ENCODE data around the gene SSUH2. TPM values are rescaled to one million over a fixed set of nuclear protein-coding genes. Genes with fewer than 3 reads are reported as not detected.

Gene SSUH2
- total and polyA plus RNA-seq, 2 of the 13 experiments (the other 11 are each of a cell fraction or from before 2014, with no cell fraction given) = 38.1 to 136 TPM

GRCh38 chr3:8655387-8655835 is 10.8 kb upstream of the SSUH2 start (continued):
- TF ChIP-seq ZBTB7B (CRISPR knock-in tag; IDR thresholded peaks at IDR 0.05) (peak; percentile 62), ERF (CRISPR knock-in tag; IDR thresholded peaks at IDR 0.05) (no peak), TAF1 (CRISPR knock-in tag; IDR thresholded peaks at IDR 0.05) (no peak), CHD4 (IDR thresholded peaks at IDR 0.05; ENCODE audit: borderline replicate concordance, low read length) (no peak), RELA (CRISPR knock-in tag; IDR thresholded peaks at IDR 0.05) (no peak), ZNF749 (CRISPR knock-in tag; IDR thresholded peaks at IDR 0.05; ENCODE audit: borderline replicate concordance) (no peak), RARA (CRISPR knock-in tag; IDR thresholded peaks at IDR 0.05) (peak; percentile 77), CCDC6 (CRISPR knock-in tag; IDR thresholded peaks at IDR 0.05) (no peak), ONECUT2 (CRISPR knock-in tag; IDR thresholded peaks at IDR 0.05) (peak; percentile 63; the same call in 1 of the 2 replicates), HNF4A (CRISPR knock-in tag; IDR thresholded peaks at IDR 0.05) (peak; percentile 62), ELK4 (CRISPR knock-in tag; IDR thresholded peaks at IDR 0.05; ENCODE audit: borderline replicate concordance) (no peak), TBX2 (CRISPR knock-in tag; IDR thresholded peaks at IDR 0.05; ENCODE audit: borderline replicate concordance) (peak; percentile 43; the same call in 1 of the 2 replicates), XBP1 (CRISPR knock-in tag; IDR thresholded peaks at IDR 0.05) (no peak), RFXAP (CRISPR knock-in tag; IDR thresholded peaks at IDR 0.05; ENCODE audit: borderline replicate concordance) (no peak), TRIM24 (CRISPR knock-in tag; IDR thresholded peaks at IDR 0.05) (no peak), ZNF709 (CRISPR knock-in tag; IDR thresholded peaks at IDR 0.05) (no peak), FOXK1 (CRISPR knock-in tag; IDR thresholded peaks at IDR 0.05; ENCODE audit: borderline replicate concordance, low read depth) (no peak), MLX (CRISPR knock-in tag; IDR thresholded peaks at IDR 0.05) (0 out of 2 replicates have a peak, but pooled peaks have one; percentile 26), ZNF296 (CRISPR knock-in tag; conservative IDR thresholded peaks at IDR 0.05) (no peak), MBNL3 (CRISPR knock-in tag; conservative IDR thresholded peaks at IDR 0.05) (no peak), FIP1L1 (IDR thresholded peaks at IDR 0.05; ENCODE audit: borderline replicate concordance, insufficient read depth, low read depth, low read length) (no peak), ZNF678 (CRISPR knock-in tag; IDR thresholded peaks at IDR 0.05) (no peak), ZZZ3 (CRISPR knock-in tag; IDR thresholded peaks at IDR 0.05; ENCODE audit: borderline replicate concordance) (no peak), PPARG (CRISPR knock-in tag; conservative IDR thresholded peaks at IDR 0.05) (0 out of 2 replicates have a peak, but pooled peaks have one; percentile 12), ZNF616 (CRISPR knock-in tag; IDR thresholded peaks at IDR 0.05; ENCODE audit: low read depth) (no peak), ZNF121 (CRISPR knock-in tag; IDR thresholded peaks at IDR 0.05) (no peak), ZKSCAN5 (CRISPR knock-in tag; IDR thresholded peaks at IDR 0.05) (no peak), SATB2 (CRISPR knock-in tag; IDR thresholded peaks at IDR 0.05) (no peak), MYC (CRISPR knock-in tag; IDR thresholded peaks at IDR 0.05; ENCODE audit: borderline replicate concordance) (no peak)
- TF ChIP-seq, protein P1, sequence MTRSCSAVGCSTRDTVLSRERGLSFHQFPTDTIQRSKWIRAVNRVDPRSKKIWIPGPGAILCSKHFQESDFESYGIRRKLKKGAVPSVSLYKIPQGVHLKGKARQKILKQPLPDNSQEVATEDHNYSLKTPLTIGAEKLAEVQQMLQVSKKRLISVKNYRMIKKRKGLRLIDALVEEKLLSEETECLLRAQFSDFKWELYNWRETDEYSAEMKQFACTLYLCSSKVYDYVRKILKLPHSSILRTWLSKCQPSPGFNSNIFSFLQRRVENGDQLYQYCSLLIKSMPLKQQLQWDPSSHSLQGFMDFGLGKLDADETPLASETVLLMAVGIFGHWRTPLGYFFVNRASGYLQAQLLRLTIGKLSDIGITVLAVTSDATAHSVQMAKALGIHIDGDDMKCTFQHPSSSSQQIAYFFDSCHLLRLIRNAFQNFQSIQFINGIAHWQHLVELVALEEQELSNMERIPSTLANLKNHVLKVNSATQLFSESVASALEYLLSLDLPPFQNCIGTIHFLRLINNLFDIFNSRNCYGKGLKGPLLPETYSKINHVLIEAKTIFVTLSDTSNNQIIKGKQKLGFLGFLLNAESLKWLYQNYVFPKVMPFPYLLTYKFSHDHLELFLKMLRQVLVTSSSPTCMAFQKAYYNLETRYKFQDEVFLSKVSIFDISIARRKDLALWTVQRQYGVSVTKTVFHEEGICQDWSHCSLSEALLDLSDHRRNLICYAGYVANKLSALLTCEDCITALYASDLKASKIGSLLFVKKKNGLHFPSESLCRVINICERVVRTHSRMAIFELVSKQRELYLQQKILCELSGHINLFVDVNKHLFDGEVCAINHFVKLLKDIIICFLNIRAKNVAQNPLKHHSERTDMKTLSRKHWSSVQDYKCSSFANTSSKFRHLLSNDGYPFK (CRISPR knock-in tag; IDR thresholded peaks at IDR 0.05; ENCODE audit: borderline replicate concordance) = no peak

All from HepG2 (cell line).